ENCODE results near the gene RNF4. TPM values are rescaled to one million over a fixed set of nuclear protein-coding genes. Genes with fewer than 3 reads are reported as not detected.
"Not testable (repeated sequence)": the region's sequence is repeated elsewhere in the genome, so short reads cannot be mapped to it uniquely, and the experiment has no call there.

Gene RNF4
- total RNA-seq, 4 donors from 2014 or later = 42.2 to 99.0 (median 50.1) TPM

- Histone ChIP-seq H3K4me1 (no peaks in the 10 kb centered on the region), H3K9me3 (no peaks in the 10 kb centered on the region), H3K4me3 (no peak overlapping the region), H3K27me3 (no peaks in the 10 kb centered on the region), H3K36me3 (no peaks in the 10 kb centered on the region), H3K27ac (no peak overlapping the region)
- no peak for TF ChIP-seq POLR2A (IDR thresholded peaks at IDR 0.05)
- TF ChIP-seq, protein P1, sequence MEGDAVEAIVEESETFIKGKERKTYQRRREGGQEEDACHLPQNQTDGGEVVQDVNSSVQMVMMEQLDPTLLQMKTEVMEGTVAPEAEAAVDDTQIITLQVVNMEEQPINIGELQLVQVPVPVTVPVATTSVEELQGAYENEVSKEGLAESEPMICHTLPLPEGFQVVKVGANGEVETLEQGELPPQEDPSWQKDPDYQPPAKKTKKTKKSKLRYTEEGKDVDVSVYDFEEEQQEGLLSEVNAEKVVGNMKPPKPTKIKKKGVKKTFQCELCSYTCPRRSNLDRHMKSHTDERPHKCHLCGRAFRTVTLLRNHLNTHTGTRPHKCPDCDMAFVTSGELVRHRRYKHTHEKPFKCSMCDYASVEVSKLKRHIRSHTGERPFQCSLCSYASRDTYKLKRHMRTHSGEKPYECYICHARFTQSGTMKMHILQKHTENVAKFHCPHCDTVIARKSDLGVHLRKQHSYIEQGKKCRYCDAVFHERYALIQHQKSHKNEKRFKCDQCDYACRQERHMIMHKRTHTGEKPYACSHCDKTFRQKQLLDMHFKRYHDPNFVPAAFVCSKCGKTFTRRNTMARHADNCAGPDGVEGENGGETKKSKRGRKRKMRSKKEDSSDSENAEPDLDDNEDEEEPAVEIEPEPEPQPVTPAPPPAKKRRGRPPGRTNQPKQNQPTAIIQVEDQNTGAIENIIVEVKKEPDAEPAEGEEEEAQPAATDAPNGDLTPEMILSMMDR (IDR thresholded peaks at IDR 0.05) = no peak
- no peak for DNase-seq
Measured at GRCh38 chr4:2428496-2429213, 40.3 kb upstream of the RNF4 start.

DNA sequence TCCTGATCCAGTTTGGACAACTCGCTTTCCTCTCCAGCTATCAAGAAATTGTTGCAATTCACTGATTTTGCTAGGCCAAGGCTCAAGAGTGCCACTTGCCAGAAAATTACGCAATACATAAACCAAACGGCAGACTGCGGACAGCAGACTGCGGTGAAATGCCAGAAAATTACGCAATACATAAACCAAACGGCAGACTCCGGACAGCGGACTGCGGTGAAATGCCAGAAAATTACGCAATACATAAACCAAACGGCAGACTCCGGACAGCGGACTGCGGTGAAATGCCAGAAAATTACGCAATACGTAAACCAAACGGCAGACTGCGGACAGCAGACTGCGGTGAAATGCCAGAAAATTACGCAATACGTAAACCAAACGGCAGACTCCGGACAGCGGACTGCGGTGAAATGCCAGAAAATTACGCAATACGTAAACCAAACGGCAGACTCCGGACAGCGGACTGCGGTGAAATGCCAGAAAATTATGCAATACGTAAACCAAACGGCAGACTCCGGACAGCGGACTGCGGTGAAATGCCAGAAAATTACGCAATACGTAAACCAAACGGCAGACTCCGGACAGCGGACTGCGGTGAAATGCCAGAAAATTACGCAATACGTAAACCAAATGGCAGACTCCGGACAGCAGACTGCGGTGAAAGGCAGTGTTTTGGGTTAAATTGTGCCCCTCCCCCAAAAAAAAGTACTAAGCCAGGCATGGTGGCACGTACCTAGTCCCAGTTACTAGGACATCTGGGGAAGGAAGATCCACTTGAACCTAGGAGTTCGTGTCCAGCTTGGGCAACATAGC, 38.8 kb upstream of the RNF4 start:
- H3K4me1 ChIP-seq, DNase-seq, H3K27ac ChIP-seq, H3K4me3 ChIP-seq, H3K9me3 ChIP-seq, H3K27me3 ChIP-seq, H3K36me3 ChIP-seq: not testable (repeated sequence)

DNA sequence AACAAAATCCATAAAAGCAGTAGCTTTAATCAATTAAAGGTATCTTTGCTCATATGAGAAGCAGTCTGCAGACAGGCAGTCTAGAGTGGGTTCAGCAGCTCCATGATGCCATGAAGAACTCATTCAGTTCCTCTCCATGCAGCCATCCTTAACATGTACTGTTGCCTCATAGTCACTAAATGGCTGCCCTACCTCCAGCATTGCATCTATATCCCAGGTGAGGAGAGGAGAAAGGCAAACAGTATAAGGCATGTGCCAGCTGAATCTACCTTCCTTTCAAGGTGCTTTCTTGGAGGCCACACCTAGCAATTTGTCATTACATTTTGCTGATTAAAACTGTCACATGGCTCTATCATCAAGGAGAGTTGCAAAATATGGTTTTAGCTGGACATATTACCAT, 36.9 kb upstream of the RNF4 start:
- Histone ChIP-seq H3K9me3 (no peaks in the 10 kb centered on the region), H3K36me3 (no peaks in the 10 kb centered on the region), H3K27ac (no peak overlapping the region), H3K4me1 (no peaks in the 10 kb centered on the region), H3K4me3 (no peak overlapping the region), H3K27me3 (no peaks in the 10 kb centered on the region)
- TF ChIP-seq, protein P1 (IDR thresholded peaks at IDR 0.05) = no peak
- TF ChIP-seq POLR2A (IDR thresholded peaks at IDR 0.05) = no peak
- no peak for DNase-seq

GRCh38 chr4:2432991-2433530, 35.8 kb upstream of the RNF4 start:
- Histone ChIP-seq H3K36me3 (no peaks in the 10 kb centered on the region), H3K4me1 (no peaks in the 10 kb centered on the region), H3K27me3 (no peaks in the 10 kb centered on the region), H3K27ac (no peak overlapping the region), H3K4me3 (no peak overlapping the region), H3K9me3 (no peaks in the 10 kb centered on the region)
- no peak for DNase-seq
- TF ChIP-seq, protein P1 (IDR thresholded peaks at IDR 0.05) = no peak
- TF ChIP-seq POLR2A (IDR thresholded peaks at IDR 0.05) = no peak

- DNase-seq = no peak
- Histone ChIP-seq H3K4me1 (no peaks in the 10 kb centered on the region), H3K4me3 (no peak overlapping the region), H3K27ac (no peak overlapping the region), H3K9me3 (no peaks in the 10 kb centered on the region), H3K36me3 (no peaks in the 10 kb centered on the region), H3K27me3 (no peaks in the 10 kb centered on the region)
- TF ChIP-seq, protein P1 (IDR thresholded peaks at IDR 0.05) = no peak
- no peak for TF ChIP-seq POLR2A (IDR thresholded peaks at IDR 0.05)
Measured at GRCh38 chr4:2433609-2434350, 35.1 kb upstream of the RNF4 start.

Data from Peyer's patch (tissue), 4 donors.